WTC11 (cell line): Measurements from ENCODE around the gene UCN3. TPM values are rescaled to one million over a fixed set of nuclear protein-coding genes. Genes with fewer than 3 reads are reported as not detected.

Experiments
- ATAC-seq: fragments of 200-7000 bp; cut with Tn5 transposase; 2 replicates; pipeline ENCODE4 v1.10.0; 2021; ENCODE audit warnings: mild to moderate bottlenecking, moderate library complexity
- CTCF ChIA-PET: fragments of 300-600 bp; sonication (Branson Sonifier 250); formaldehyde crosslinking; loops from one replicate; lab custom pipeline; 2021; ENCODE audit warnings: antibody characterized with exemption; lab: Charles Lee
- POLR2A ChIA-PET: fragments of 350-600 bp; sonication (Branson Sonifier 250); formaldehyde crosslinking; loops from one replicate; lab custom pipeline; 2021; ENCODE audit warnings: antibody characterized with exemption; lab: Charles Lee
- DNase-seq: peaks from one replicate; pipeline ENCODE4 v3.0.0; 2021; ENCODE audit warnings: low spot score
- H3K27ac Mint-ChIP-seq: 2 replicates; pipeline ENCODE4 v1.8.0; 2021; ENCODE audit warnings: mixed read lengths
- H3K27me3 Mint-ChIP-seq: 2 replicates; pipeline ENCODE4 v1.8.0; 2021; ENCODE audit warnings: low read depth, mild to moderate bottlenecking, moderate library complexity, mixed read lengths
- H3K36me3 Mint-ChIP-seq: 2 replicates; pipeline ENCODE4 v1.8.0; 2021; ENCODE audit warnings: mixed read lengths
- H3K4me1 Mint-ChIP-seq: 2 replicates; pipeline ENCODE4 v1.8.0; 2022; ENCODE audit warnings: mixed read lengths
- H3K4me3 Mint-ChIP-seq: 2 replicates; pipeline ENCODE4 v1.8.0; 2021; ENCODE audit warnings: mild to moderate bottlenecking, moderate library complexity, mixed read lengths
- H3K9me3 Mint-ChIP-seq: 2 replicates; pipeline ENCODE4 v1.8.0; 2021; ENCODE audit warnings: mixed read lengths
- AR ChIP-seq: fragments of 250-450 bp; sonication (Bioruptor Pico); IDR thresholded peaks from 2 replicates; pipeline ENCODE4 v1.9.0; 2021; ENCODE audit warnings: mild to moderate bottlenecking
- ATF2 ChIP-seq: sonication (generic); formaldehyde crosslinking; IDR thresholded peaks from 2 replicates; pipeline ENCODE4 v1.8.1; 2022; ENCODE audit warnings: low read depth, missing genetic modification reagents, borderline replicate concordance
- ATF6 ChIP-seq: sonication (generic); formaldehyde crosslinking; IDR thresholded peaks from 2 replicates; pipeline ENCODE4 v1.8.1; 2023; ENCODE audit warnings: mild to moderate bottlenecking, missing genetic modification reagents
- CREM ChIP-seq: sonication (generic); formaldehyde crosslinking; IDR thresholded peaks from 2 replicates; pipeline ENCODE4 v1.8.1; 2022; ENCODE audit warnings: mild to moderate bottlenecking, missing genetic modification reagents, moderate library complexity
- ETV6 ChIP-seq: sonication (generic); formaldehyde crosslinking; IDR thresholded peaks from 2 replicates; pipeline ENCODE4 v1.8.1; 2022; ENCODE audit warnings: mild to moderate bottlenecking, missing genetic modification reagents
- GRHL2 ChIP-seq: fragments of 250-450 bp; sonication (Bioruptor Pico); IDR thresholded peaks from 2 replicates; pipeline ENCODE4 v1.8.0; 2022; ENCODE audit warnings: mild to moderate bottlenecking, moderate library complexity; ENCODE audit not compliant: insufficient replicate concordance, severe bottlenecking
- IRF1 ChIP-seq: sonication (generic); formaldehyde crosslinking; IDR thresholded peaks from 2 replicates; pipeline ENCODE4 v1.8.0; 2023; ENCODE audit warnings: missing genetic modification reagents
- KAT7 ChIP-seq: sonication (generic); formaldehyde crosslinking; IDR thresholded peaks from 2 replicates; pipeline ENCODE4 v1.8.1; 2023; ENCODE audit warnings: missing genetic modification reagents, mild to moderate bottlenecking, borderline replicate concordance
- NR1H2 ChIP-seq: sonication (generic); formaldehyde crosslinking; IDR thresholded peaks from 2 replicates; pipeline ENCODE4 v1.9.0; 2021; ENCODE audit warnings: mild to moderate bottlenecking, moderate library complexity, missing genetic modification reagents
- NR2C2 ChIP-seq: sonication (generic); formaldehyde crosslinking; IDR thresholded peaks from 2 replicates; pipeline ENCODE4 v1.8.0; 2022; ENCODE audit warnings: mild to moderate bottlenecking, missing genetic modification reagents
- RORB ChIP-seq: fragments of 250-450 bp; sonication (Bioruptor Pico); IDR thresholded peaks from 2 replicates; pipeline ENCODE4 v1.9.0; 2021; ENCODE audit warnings: mild to moderate bottlenecking
- SMAD4 ChIP-seq: sonication (generic); formaldehyde crosslinking; IDR thresholded peaks from 2 replicates; pipeline ENCODE4 v1.8.0; 2022; ENCODE audit warnings: mild to moderate bottlenecking, missing genetic modification reagents
- SOX15 ChIP-seq: fragments of 250-450 bp; sonication (Bioruptor Pico); IDR thresholded peaks from 2 replicates; pipeline ENCODE4 v1.9.0; 2021; ENCODE audit warnings: mild to moderate bottlenecking
- STAT6 ChIP-seq: sonication (generic); formaldehyde crosslinking; conservative IDR thresholded peaks from 2 replicates; pipeline ENCODE4 v1.8.1; 2023; ENCODE audit warnings: mild to moderate bottlenecking, low read depth, missing genetic modification reagents, moderate library complexity
- TP53 ChIP-seq: sonication (generic); formaldehyde crosslinking; IDR thresholded peaks from 2 replicates; pipeline ENCODE4 v1.8.1; 2023; ENCODE audit warnings: mild to moderate bottlenecking, missing genetic modification reagents
- ZNF138 ChIP-seq: sonication (generic); formaldehyde crosslinking; conservative IDR thresholded peaks from 2 replicates; pipeline ENCODE4 v1.8.1; 2022; ENCODE audit warnings: mild to moderate bottlenecking, moderate library complexity, missing genetic modification reagents
- ZNF512 ChIP-seq: sonication (generic); formaldehyde crosslinking; IDR thresholded peaks from 2 replicates; pipeline ENCODE4 v1.8.1; 2022; ENCODE audit warnings: missing genetic modification reagents, borderline replicate concordance
- total RNA-seq: library from RNA; stranded (reverse); gene quantifications from 3 replicates; pipeline ENCODE4 v1.2.3, GENCODE V29; 2021

The UCN3 gene
- total RNA-seq, 1 experiment from 2014 or later = not detected

GRCh38 chr10:5370493-5371352, 6.0 kb downstream of the UCN3 start:
- Mint-ChIP-seq H3K36me3 (peaks cover 15% of the 10 kb centered on the region), H3K4me3 (no peak overlapping the region)
- CTCF ChIA-PET = no interaction called here
- TF ChIP-seq SOX15 (CRISPR knock-in tag) (no peak), RORB (no peak), ETV6 (CRISPR knock-in tag) (no peak), ATF2 (no peak), ZNF512 (CRISPR knock-in tag) (no peak), STAT6 (CRISPR knock-in tag) (no peak), GRHL2 (CRISPR knock-in tag) (no peak), SMAD4 (CRISPR knock-in tag) (no peak), ZNF138 (CRISPR knock-in tag) (no peak), ATF6 (CRISPR knock-in tag) (no peak), AR (CRISPR knock-in tag) (no peak), IRF1 (CRISPR knock-in tag) (no peak), KAT7 (no peak), TP53 (CRISPR knock-in tag) (no peak), NR1H2 (CRISPR knock-in tag) (no peak), NR2C2 (CRISPR knock-in tag) (no peak), CREM (CRISPR knock-in tag) (no peak)
- TF ChIP-seq, all 79 proteins: peak for 0
- H3K4me1 Mint-ChIP-seq = peaks cover 4% of the 10 kb centered on the region; the same call in 1 of the 2 replicates
- no peak for DNase-seq
- ATAC-seq = no peak
- POLR2A ChIA-PET = no interaction called here
- H3K27me3 Mint-ChIP-seq = no peaks in the 10 kb centered on the region
- H3K9me3 Mint-ChIP-seq = peaks cover 40% of the 10 kb centered on the region
- peak overlapping the region; percentile 37; the same call in 1 of the 2 replicates for H3K27ac Mint-ChIP-seq
